SK-N-SH (cell line): ENCODE results near the gene TBRG4. TPM values are rescaled to one million over a fixed set of nuclear protein-coding genes. Genes with fewer than 3 reads are reported as not detected.

ENCODE experiments used
- CTCF ChIA-PET: fragments of 300-600, 350-600 bp; formaldehyde crosslinking; extraction: SDS; loops from one replicate; lab custom pipeline; 2021; lab: Yijun Ruan, JAX
- POLR2A ChIA-PET: fragments of 350-600 bp; sonication (Branson Sonifier 250); formaldehyde crosslinking; extraction: SDS; loops from one replicate; lab custom pipeline; 2020; ENCODE audit warnings: antibody characterized with exemption, inconsistent platforms; lab: Yijun Ruan, JAX
- DNase-seq: peaks from one replicate; pipeline ENCODE4 v3.0.0; 2012
- H2AFZ ChIP-seq: fragments of 200-600 bp; sonication (generic); 2 replicates; pipeline ENCODE4 v1.8.1; 2016; ENCODE audit warnings: antibody characterized with exemption, mild to moderate bottlenecking, low read depth
- H3F3A ChIP-seq: fragments of 200-600 bp; sonication (generic); replicated peaks from 2 replicates; pipeline ENCODE3; 2016; ENCODE audit warnings: antibody characterized with exemption, mild to moderate bottlenecking; ENCODE audit not compliant: insufficient read depth
- H3K27ac ChIP-seq, 2 experiments: fragments of 200-500 bp in 1 of 2; fragments of 200-600 bp in 1 of 2; sonication (Bioruptor generic) in 1 of 2; sonication (generic), shearing (Covaris generic) in 1 of 2; 2 replicates each; pipeline versions ENCODE4 v1.5.1 to v1.6.1; 2014 to 2016; ENCODE audit warnings: low read depth in 2 of 2, inconsistent platforms in 1 of 2, low read length in 1 of 2, mild to moderate bottlenecking in 1 of 2, mixed read lengths in 1 of 2
- H3K27me3 ChIP-seq: fragments of 200-600 bp; sonication (generic), shearing (Covaris generic); 2 replicates; pipeline ENCODE4 v1.6.1; 2016; ENCODE audit warnings: mixed run types; ENCODE audit not compliant: insufficient read depth
- H3K36me3 ChIP-seq, 2 experiments: fragments of 200-500 bp in 1 of 2; fragments of 200-600 bp in 1 of 2; sonication (Bioruptor generic) in 1 of 2; sonication (generic) in 1 of 2; replicated peaks in 1 of 2; 2 replicates each; pipeline versions ENCODE3 to v1.5.1; 2014 to 2016; ENCODE audit warnings: low read length in 1 of 2, mild to moderate bottlenecking in 1 of 2; ENCODE audit not compliant: insufficient read depth in 2 of 2, control insufficient read depth in 1 of 2
- H3K4me1 ChIP-seq, 2 experiments: fragments of 200-500 bp in 1 of 2; fragments of 200-600 bp in 1 of 2; sonication (Bioruptor generic) in 1 of 2; sonication (generic), shearing (Covaris generic) in 1 of 2; 2 replicates each; pipeline versions ENCODE4 v1.5.1 to v1.6.1; 2014 to 2016; ENCODE audit warnings: low read depth in 1 of 2, low read length in 1 of 2, mixed run types in 1 of 2; ENCODE audit not compliant: insufficient read depth in 2 of 2, control insufficient read depth in 1 of 2
- H3K4me2 ChIP-seq: fragments of 200-600 bp; sonication (generic), shearing (Covaris generic); 2 replicates; pipeline ENCODE4 v1.6.1; 2017; ENCODE audit warnings: mixed run types
- H3K4me3 ChIP-seq, 2 experiments: fragments of 200-500 bp in 1 of 2; fragments of 200-600 bp in 1 of 2; sonication (Bioruptor generic) in 1 of 2; sonication (generic), shearing (Covaris generic) in 1 of 2; 2 replicates each; pipeline versions ENCODE4 v1.5.1 to v1.8.1; 2014 to 2016; ENCODE audit warnings: low read depth in 2 of 2, inconsistent platforms in 1 of 2, low read length in 1 of 2, mild to moderate bottlenecking in 1 of 2, mixed read lengths in 1 of 2, moderate library complexity in 1 of 2
- H3K79me2 ChIP-seq: fragments of 200-600 bp; sonication (generic); 2 replicates; pipeline ENCODE4 v1.8.1; 2017; ENCODE audit warnings: mild to moderate bottlenecking; ENCODE audit not compliant: insufficient read depth
- H3K9ac ChIP-seq: fragments of 200-600 bp; sonication (generic); 2 replicates; pipeline ENCODE4 v1.6.1; 2017; ENCODE audit warnings: mixed run types
- H3K9me2 ChIP-seq: fragments of 200-600 bp; sonication (generic); 2 replicates; pipeline ENCODE4 v1.6.1; 2017; ENCODE audit warnings: mixed run types
- H3K9me3 ChIP-seq: fragments of 200-600 bp; sonication (generic); 2 replicates; pipeline ENCODE4 v1.6.1; 2017; ENCODE audit warnings: mixed run types, mild to moderate bottlenecking, moderate library complexity
- H4K20me1 ChIP-seq: fragments of 200-600 bp; sonication (generic); 2 replicates; pipeline ENCODE4 v1.6.1; 2017; ENCODE audit warnings: mild to moderate bottlenecking, mixed run types; ENCODE audit not compliant: insufficient read depth
- CTCF ChIP-seq: fragments of 200-600 bp; sonication (generic); IDR thresholded peaks from 2 replicates; pipeline ENCODE4 v1.6.1; 2017; ENCODE audit warnings: antibody characterized with exemption, mild to moderate bottlenecking, moderate library complexity
- ELF1 ChIP-seq: IDR thresholded peaks from 2 replicates; pipeline ENCODE4 v1.4.0; 2012
- EP300 ChIP-seq, 2 experiments: IDR thresholded peaks; 2 replicates each; pipeline versions ENCODE4 v1.4.0 to v1.6.1; 2012; ENCODE audit warnings: borderline replicate concordance in 1 of 2, low read depth in 1 of 2, low read length in 1 of 2
- EZH2phosphoT487 ChIP-seq: fragments of 200-600 bp; sonication (generic); IDR thresholded peaks from 2 replicates; pipeline ENCODE4 v1.6.1; 2017; ENCODE audit warnings: low read depth, mixed run types, mild to moderate bottlenecking, antibody characterized with exemption, moderate library complexity, borderline replicate concordance
- FOSL2 ChIP-seq: IDR thresholded peaks from 2 replicates; pipeline ENCODE4 v1.4.0; 2012; ENCODE audit warnings: low read depth, mild to moderate bottlenecking, moderate library complexity, borderline replicate concordance
- FOXJ3 ChIP-seq: sonication (generic); formaldehyde crosslinking; IDR thresholded peaks from 2 replicates; pipeline ENCODE4 v1.5.1; 2020; ENCODE audit warnings: mild to moderate bottlenecking, missing genetic modification reagents
- MEF2A ChIP-seq: IDR thresholded peaks from 2 replicates; pipeline ENCODE4 v1.4.0; 2012; ENCODE audit warnings: low read depth, borderline replicate concordance
- MXI1 ChIP-seq: IDR thresholded peaks from 2 replicates; pipeline ENCODE4 v1.6.1; 2012; ENCODE audit warnings: mild to moderate bottlenecking, low read depth, low read length, improper control_type of control experiment
- NRF1 ChIP-seq: IDR thresholded peaks from 2 replicates; pipeline ENCODE4 v1.6.1; 2012; ENCODE audit warnings: low read depth, mild to moderate bottlenecking, low read length
- RAD21 ChIP-seq: IDR thresholded peaks from 2 replicates; pipeline ENCODE4 v1.6.1; 2012; ENCODE audit warnings: mild to moderate bottlenecking, low read length
- RCOR1 ChIP-seq: fragments of 150-350 bp; IDR thresholded peaks from 2 replicates; pipeline ENCODE4 v1.6.1; 2017; ENCODE audit warnings: antibody characterized with exemption, low read length
- RXRA ChIP-seq: IDR thresholded peaks from 2 replicates; pipeline ENCODE4 v1.4.0; 2012; ENCODE audit warnings: low read depth, mild to moderate bottlenecking, borderline replicate concordance
- SIN3A ChIP-seq: IDR thresholded peaks from 2 replicates; pipeline ENCODE4 v1.6.1; 2012; ENCODE audit warnings: low read depth, mild to moderate bottlenecking, low read length, moderate library complexity, borderline replicate concordance
- ZBTB33 ChIP-seq: IDR thresholded peaks from 2 replicates; pipeline ENCODE4 v1.4.0; 2012; ENCODE audit warnings: low read depth, borderline replicate concordance
- WGBS: methylation state at CpG from one replicate; pipeline ENCODE4 v1.1.6; 2017; ENCODE audit warnings: low lambda C conversion rate; 5-methylcytosine and 5-hydroxymethylcytosine counted together
- polyA plus RNA-seq, 3 experiments: library from polyadenylated mRNA; depleted of rRNA; stranded (reverse); fragments of >200 nt; gene quantifications; 2 replicates each; pipeline ENCODE4 v1.2.3, GENCODE V29; 2012
- TF ChIP-seq, protein P1 (sequence below): IDR thresholded peaks from 2 replicates; pipeline ENCODE4 v1.4.0; 2012; ENCODE audit warnings: low read depth, borderline replicate concordance
- TF ChIP-seq, protein P2 (sequence below): IDR thresholded peaks from 2 replicates; pipeline ENCODE4; 2012

TBRG4 gene
- polyA plus RNA-seq, 1 of the 3 experiments (the other 2 are of a cell fraction), result 76.2 TPM

GRCh38 chr7:45067582-45067981, 43.9 kb downstream of the TBRG4 start:
- Histone ChIP-seq H3K4me2 (no peak overlapping the region), H3F3A (no peaks in the 10 kb centered on the region), H3K27me3 (no peaks in the 10 kb centered on the region), H3K9ac (no peak overlapping the region), H4K20me1 (peaks cover 11% of the 10 kb centered on the region), H3K79me2 (peaks cover 35% of the 10 kb centered on the region), H3K27ac (no peak overlapping the region), H3K9me3 (no peaks in the 10 kb centered on the region), H3K4me3 (no peak overlapping the region), H3K36me3 (peaks cover 34 to 58% of the 10 kb centered on the region in 2 experiments), H2AFZ (no peak overlapping the region), H3K4me1 (peaks cover 0 to 15% of the 10 kb centered on the region in 2 experiments; a peak in 1 of 4 replicates), H3K9me2 (no peaks in the 10 kb centered on the region)
- CTCF ChIA-PET, result interaction anchor here (3.0 kb wide), 1 partner anchor 68 kb away, joined by 14 read pairs; no protein-coding TSS in a partner anchor
- TF ChIP-seq CTCF, result no peak
- TF ChIP-seq SIN3A, result no peak
- TF ChIP-seq RXRA, result no peak
- no peak for TF ChIP-seq RCOR1
- TF ChIP-seq RAD21, result no peak
- no peak for TF ChIP-seq ELF1
- TF ChIP-seq EP300 (IDR thresholded peaks at IDR 0.05; ENCODE audit: borderline replicate concordance in 1 of 2, low read depth in 1 of 2, low read length in 1 of 2), result no peak
- TF ChIP-seq NRF1, result no peak
- TF ChIP-seq, protein P1, sequence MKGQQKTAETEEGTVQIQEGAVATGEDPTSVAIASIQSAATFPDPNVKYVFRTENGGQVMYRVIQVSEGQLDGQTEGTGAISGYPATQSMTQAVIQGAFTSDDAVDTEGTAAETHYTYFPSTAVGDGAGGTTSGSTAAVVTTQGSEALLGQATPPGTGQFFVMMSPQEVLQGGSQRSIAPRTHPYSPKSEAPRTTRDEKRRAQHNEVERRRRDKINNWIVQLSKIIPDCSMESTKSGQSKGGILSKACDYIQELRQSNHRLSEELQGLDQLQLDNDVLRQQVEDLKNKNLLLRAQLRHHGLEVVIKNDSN, result no peak
- no peak for TF ChIP-seq EZH2phosphoT487
- TF ChIP-seq, protein P2, sequence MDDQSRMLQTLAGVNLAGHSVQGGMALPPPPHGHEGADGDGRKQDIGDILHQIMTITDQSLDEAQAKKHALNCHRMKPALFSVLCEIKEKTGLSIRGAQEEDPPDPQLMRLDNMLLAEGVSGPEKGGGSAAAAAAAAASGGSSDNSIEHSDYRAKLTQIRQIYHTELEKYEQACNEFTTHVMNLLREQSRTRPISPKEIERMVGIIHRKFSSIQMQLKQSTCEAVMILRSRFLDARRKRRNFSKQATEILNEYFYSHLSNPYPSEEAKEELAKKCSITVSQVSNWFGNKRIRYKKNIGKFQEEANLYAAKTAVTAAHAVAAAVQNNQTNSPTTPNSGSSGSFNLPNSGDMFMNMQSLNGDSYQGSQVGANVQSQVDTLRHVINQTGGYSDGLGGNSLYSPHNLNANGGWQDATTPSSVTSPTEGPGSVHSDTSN, result no peak
- no peak for TF ChIP-seq FOSL2
- TF ChIP-seq MXI1, result no peak
- no peak for TF ChIP-seq MEF2A
- no peak for TF ChIP-seq FOXJ3 (CRISPR knock-in tag)
- no peak for TF ChIP-seq ZBTB33
- no peak for DNase-seq
- POLR2A ChIA-PET, result interaction anchor here (1.2 kb wide), 1 partner anchor 66 kb away, joined by 4 read pairs; no protein-coding TSS in a partner anchor
- WGBS, result 96% methylated on average over 3 of the region's 3 CpGs
